GM12891 (cell line): ENCODE measurements around the gene CPED1.

Source experiments
- POLR2A ChIP-seq: IDR thresholded peaks from 2 replicates; pipeline ENCODE4 v1.6.1; 2011; ENCODE audit warnings: low read depth, low read length, control low read depth
- TAF1 ChIP-seq: IDR thresholded peaks from 2 replicates; pipeline ENCODE4 v1.6.1; 2011; ENCODE audit warnings: low read depth, low read length, control low read depth

- no peak for TF ChIP-seq TAF1
- no peak for TF ChIP-seq POLR2A
Observed at GRCh38 chr7:120998996-120999565, 10.6 kb downstream of the CPED1 start.
